NCI-H345 (cell line): Measurements from ENCODE around the gene FBP1.
"Not testable (repeated sequence)": the region's sequence is repeated elsewhere in the genome, so short reads cannot be mapped to it uniquely, and the experiment has no call there.

Source experiments
- DNase-seq: peaks from one replicate; lab custom pipeline; 2025; lab: John Stamatoyannopoulos, UW

Gene FBP1

GRCh38 chr9:94577036-94577435 is 62.3 kb downstream of the FBP1 start:
- no peak for DNase-seq

GRCh38 chr9:94576131-94576530 is 63.2 kb downstream of the FBP1 start:
- no peak for DNase-seq

GRCh38 chr9:94568972-94569712 is 70.2 kb downstream of the FBP1 start:
- DNase-seq: no peak

- DNase-seq: no peak
Observed at GRCh38 chr9:94568250-94568889, 70.9 kb downstream of the FBP1 start.

- no peak for DNase-seq
Observed at GRCh38 chr9:94567271-94567670, 72.0 kb downstream of the FBP1 start.

GRCh38 chr9:94566550-94566949 is 72.8 kb downstream of the FBP1 start:
- DNase-seq: no peak

- DNase-seq: not testable (repeated sequence)
Observed at GRCh38 chr9:94564279-94564678, 75.0 kb downstream of the FBP1 start.

GRCh38 chr9:94563548-94563947 is 75.8 kb downstream of the FBP1 start:
- DNase-seq: no peak

GRCh38 chr9:94560237-94560636 is 79.1 kb downstream of the FBP1 start:
- no peak for DNase-seq

GRCh38 chr9:94557376-94557775 is 81.9 kb downstream of the FBP1 start:
- no peak for DNase-seq

GRCh38 chr9:94554439-94555331 is 84.6 kb downstream of the FBP1 start, which contains the start of gene PCAT7:
Gene PCAT7, plus strand, starts transcription at chr9:94555083.
- DNase-seq: peak; percentile 76

- no peak for DNase-seq
Observed at GRCh38 chr9:94554078-94554438, 85.3 kb downstream of the FBP1 start.
